ENCODE measurements around the gene ARID4A.

GRCh38 chr14:58297762-58298476 lies 436 bp upstream of the ARID4A start:
- TF ChIP-seq, protein P1, sequence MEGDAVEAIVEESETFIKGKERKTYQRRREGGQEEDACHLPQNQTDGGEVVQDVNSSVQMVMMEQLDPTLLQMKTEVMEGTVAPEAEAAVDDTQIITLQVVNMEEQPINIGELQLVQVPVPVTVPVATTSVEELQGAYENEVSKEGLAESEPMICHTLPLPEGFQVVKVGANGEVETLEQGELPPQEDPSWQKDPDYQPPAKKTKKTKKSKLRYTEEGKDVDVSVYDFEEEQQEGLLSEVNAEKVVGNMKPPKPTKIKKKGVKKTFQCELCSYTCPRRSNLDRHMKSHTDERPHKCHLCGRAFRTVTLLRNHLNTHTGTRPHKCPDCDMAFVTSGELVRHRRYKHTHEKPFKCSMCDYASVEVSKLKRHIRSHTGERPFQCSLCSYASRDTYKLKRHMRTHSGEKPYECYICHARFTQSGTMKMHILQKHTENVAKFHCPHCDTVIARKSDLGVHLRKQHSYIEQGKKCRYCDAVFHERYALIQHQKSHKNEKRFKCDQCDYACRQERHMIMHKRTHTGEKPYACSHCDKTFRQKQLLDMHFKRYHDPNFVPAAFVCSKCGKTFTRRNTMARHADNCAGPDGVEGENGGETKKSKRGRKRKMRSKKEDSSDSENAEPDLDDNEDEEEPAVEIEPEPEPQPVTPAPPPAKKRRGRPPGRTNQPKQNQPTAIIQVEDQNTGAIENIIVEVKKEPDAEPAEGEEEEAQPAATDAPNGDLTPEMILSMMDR (IDR thresholded peaks at IDR 0.05; ENCODE audit: poor library complexity): peak; percentile 14
- no peak for TF ChIP-seq EZH2 (IDR thresholded peaks at IDR 0.05; ENCODE audit: borderline replicate concordance)

All from hepatocyte (in vitro differentiated cells).